NCI-H748 (cell line): ENCODE measurements around the gene THOC2.
"Not testable (repeated sequence)": the region's sequence is repeated elsewhere in the genome, so short reads cannot be mapped to it uniquely, and the experiment has no call there.

Source experiments
- DNase-seq: peaks from one replicate; lab custom pipeline; 2025; ENCODE audit not compliant: unreplicated experiment; lab: John Stamatoyannopoulos, UW

Gene THOC2

GRCh38 chrX:123736333-123736921 lies 3.6 kb upstream of the THOC2 start:
- no peak for DNase-seq

GRCh38 chrX:123735137-123735536 lies 2.3 kb upstream of the THOC2 start:
- DNase-seq, result not testable (repeated sequence)

GRCh38 chrX:123734079-123734478 lies 1.2 kb upstream of the THOC2 start:
- DNase-seq, result not testable (repeated sequence)

GRCh38 chrX:123731987-123732669 lies 724 bp downstream of the THOC2 start:
- peak; percentile 52 for DNase-seq

- DNase-seq, result peak; percentile 5
These were observed 1.4 kb downstream of the THOC2 start for GRCh38 chrX:123731258-123731986.

- no peak for DNase-seq
These were observed 4.3 kb downstream of the THOC2 start for GRCh38 chrX:123728554-123728953.

GRCh38 chrX:123728016-123728415 lies 4.8 kb downstream of the THOC2 start:
- no peak for DNase-seq

GRCh38 chrX:123722193-123722592 lies 10.7 kb downstream of the THOC2 start:
- not testable (repeated sequence) for DNase-seq

- DNase-seq, result no peak
These were observed 12.4 kb downstream of the THOC2 start for GRCh38 chrX:123720486-123720885.

- DNase-seq, result no peak
These were observed 19.0 kb downstream of the THOC2 start for GRCh38 chrX:123713841-123714240.

- DNase-seq, result no peak
These were observed 19.4 kb downstream of the THOC2 start for GRCh38 chrX:123713434-123713833.

GRCh38 chrX:123711201-123711600 lies 21.7 kb downstream of the THOC2 start:
- not testable (repeated sequence) for DNase-seq

- DNase-seq, result no peak
These were observed 28.1 kb downstream of the THOC2 start for GRCh38 chrX:123704781-123705180.

GRCh38 chrX:123698979-123699520 lies 33.8 kb downstream of the THOC2 start:
- DNase-seq, result no peak

- DNase-seq, result no peak
These were observed 36.5 kb downstream of the THOC2 start for GRCh38 chrX:123696334-123696733.

- DNase-seq, result no peak
These were observed 37.6 kb downstream of the THOC2 start for GRCh38 chrX:123695242-123695641.

- no peak for DNase-seq
These were observed 41.1 kb downstream of the THOC2 start for GRCh38 chrX:123691776-123692175.

GRCh38 chrX:123688524-123688923 lies 44.3 kb downstream of the THOC2 start:
- no peak for DNase-seq

- DNase-seq, result no peak
These were observed 47.6 kb downstream of the THOC2 start for GRCh38 chrX:123685232-123685631.

- no peak for DNase-seq
These were observed 50.7 kb downstream of the THOC2 start for GRCh38 chrX:123682186-123682585.

GRCh38 chrX:123679733-123680460 lies 53.0 kb downstream of the THOC2 start:
- not testable (repeated sequence) for DNase-seq
